Stomach (tissue), 9 donors: ENCODE results near the gene CLTB. TPM values are rescaled to one million over a fixed set of nuclear protein-coding genes. Genes with fewer than 3 reads are reported as not detected.

Experiments
- DNase-seq, 2 donors: peaks; one replicate each; pipeline versions ENCODE4 v3.0.0 to v3.0.0-alpha.2; 2013 to 2019
- H3K27ac ChIP-seq, 5 donors: fragments of 200-600 bp in 4 of 5; sonication (generic) in 4 of 5; one replicate each; pipeline ENCODE4 v1.5.1; 2013 to 2019; ENCODE audit warnings: mild to moderate bottlenecking in 1 of 5, moderate library complexity in 1 of 5
- H3K27me3 ChIP-seq, 3 donors: fragments of 200-600 bp; sonication (generic); one replicate each; pipeline ENCODE4 v1.5.1; 2017 to 2019; ENCODE audit warnings: mixed run types in 1 of 3
- H3K36me3 ChIP-seq, 4 donors: fragments of 200-600 bp; sonication (generic); 1 replicate in 3 of 4; 2 replicates in 1 of 4; pipeline ENCODE4 v1.5.1; 2016 to 2019
- H3K4me1 ChIP-seq, 4 donors: fragments of 200-600 bp; sonication (generic); one replicate each; pipeline ENCODE4 v1.5.1; 2016 to 2019
- H3K4me3 ChIP-seq, 4 donors: fragments of 200-600 bp; sonication (generic) in 3 of 4; one replicate each; pipeline ENCODE4 v1.5.1; 2016 to 2019; ENCODE audit warnings: mild to moderate bottlenecking in 1 of 4
- H3K9me3 ChIP-seq, 4 donors: fragments of 200-600 bp; sonication (generic); one replicate each; pipeline ENCODE4 v1.5.1; 2016 to 2019
- EP300 ChIP-seq: sonication (generic); formaldehyde crosslinking; IDR thresholded peaks from one replicate; pipeline ENCODE4 v1.6.1; 2017; ENCODE audit warnings: antibody characterized with exemption
- POLR2A ChIP-seq, 4 donors: fragments of 450-650 bp; IDR thresholded peaks; one replicate each; pipeline ENCODE4 v1.6.1; 2016; ENCODE audit warnings: antibody characterized with exemption in 4 of 4, control low read depth in 2 of 4, mild to moderate bottlenecking in 1 of 4, moderate library complexity in 1 of 4
- POLR2AphosphoS5 ChIP-seq, 3 donors: sonication (generic); formaldehyde crosslinking; IDR thresholded peaks; one replicate each; pipeline ENCODE4 v1.6.1; 2016; ENCODE audit warnings: antibody characterized with exemption in 3 of 3
- WGBS, 5 donors: extraction: QIAGEN DNeasy Blood & Tissue Kit in 3 of 5; methylation state at CpG; one replicate each; pipeline versions ENCODE4 v1.1.5 to v1.1.7; 2013 to 2018; 5-methylcytosine and 5-hydroxymethylcytosine counted together
- intact Hi-C: fragments of 100-400 bp; cut with DNase I; formaldehyde crosslinking; loops from one replicate; pipeline ENCODE4 v1.15.1; 2023; ENCODE audit warnings: low total_unique reads
- polyA plus RNA-seq, 3 donors: library from polyadenylated mRNA; stranded (reverse); fragments of 200-250 nt; gene quantifications; one replicate each; pipeline ENCODE4 v1.2.3, GENCODE V29; 2013
- total RNA-seq, 5 donors: library from RNA; depleted of rRNA; stranded (reverse); fragments of >200 nt; gene quantifications; one replicate each; pipeline versions ENCODE4 v1.1.0 to v1.2.3, GENCODE V29; 2014 to 2016
- TF ChIP-seq, protein P1 (sequence below), 7 experiments: fragments of 450-650 bp in 4 of 7; fragments of 200-600 bp in 3 of 7; sonication (generic) in 3 of 7; IDR thresholded peaks; one replicate each; pipeline ENCODE4 v1.5.1; 2016 to 2019; ENCODE audit warnings: antibody characterized with exemption in 7 of 7, control low read depth in 2 of 7, mild to moderate bottlenecking in 1 of 7
- donor health status: healthy with polysubstance abuse.
- donor health status: Bipolar disorder and iron deficiency.
- donor health status: healthy.

CLTB gene
- total and polyA plus RNA-seq, 8 donors: 81.9 to 427 (median 213) TPM

DNA sequence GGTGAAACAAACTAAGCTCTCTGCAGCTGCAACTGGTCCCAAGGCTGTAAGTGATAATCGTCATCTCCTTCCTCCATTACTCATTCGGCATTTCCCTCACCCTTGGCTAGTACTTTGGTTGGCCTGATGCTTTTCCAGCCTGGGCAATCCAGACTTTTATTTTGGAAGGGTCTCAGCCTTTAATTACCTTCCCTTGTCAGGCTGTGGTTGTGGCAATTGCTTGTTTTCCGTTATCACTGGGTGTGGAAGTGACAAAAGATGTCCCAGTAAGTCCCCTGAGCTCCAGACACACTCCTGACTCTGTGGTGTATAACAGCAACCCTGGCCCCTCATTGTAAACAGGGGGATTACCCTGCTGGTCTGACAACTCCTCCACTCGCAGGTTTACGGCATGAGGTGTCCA lies 25.6 kb upstream of the CLTB start:
- no peak overlapping the region for H3K27ac ChIP-seq
- DNase-seq: peak in 1 of 2 donors; percentile 23
- no peak overlapping the region for H3K4me3 ChIP-seq
- H3K9me3 ChIP-seq: no peaks in the 10 kb centered on the region
- WGBS, 5 donors: 13 to 30% (median 20%) methylated on average over 5 of the region's 5 CpGs
- peaks cover 4 to 10% (median 5%) of the 10 kb centered on the region in 4 donors for H3K4me1 ChIP-seq
- peaks cover 0 to 9% (median 0%) of the 10 kb centered on the region in 3 donors for H3K27me3 ChIP-seq
- H3K36me3 ChIP-seq: no peaks in the 10 kb centered on the region
- TF ChIP-seq, protein P1, sequence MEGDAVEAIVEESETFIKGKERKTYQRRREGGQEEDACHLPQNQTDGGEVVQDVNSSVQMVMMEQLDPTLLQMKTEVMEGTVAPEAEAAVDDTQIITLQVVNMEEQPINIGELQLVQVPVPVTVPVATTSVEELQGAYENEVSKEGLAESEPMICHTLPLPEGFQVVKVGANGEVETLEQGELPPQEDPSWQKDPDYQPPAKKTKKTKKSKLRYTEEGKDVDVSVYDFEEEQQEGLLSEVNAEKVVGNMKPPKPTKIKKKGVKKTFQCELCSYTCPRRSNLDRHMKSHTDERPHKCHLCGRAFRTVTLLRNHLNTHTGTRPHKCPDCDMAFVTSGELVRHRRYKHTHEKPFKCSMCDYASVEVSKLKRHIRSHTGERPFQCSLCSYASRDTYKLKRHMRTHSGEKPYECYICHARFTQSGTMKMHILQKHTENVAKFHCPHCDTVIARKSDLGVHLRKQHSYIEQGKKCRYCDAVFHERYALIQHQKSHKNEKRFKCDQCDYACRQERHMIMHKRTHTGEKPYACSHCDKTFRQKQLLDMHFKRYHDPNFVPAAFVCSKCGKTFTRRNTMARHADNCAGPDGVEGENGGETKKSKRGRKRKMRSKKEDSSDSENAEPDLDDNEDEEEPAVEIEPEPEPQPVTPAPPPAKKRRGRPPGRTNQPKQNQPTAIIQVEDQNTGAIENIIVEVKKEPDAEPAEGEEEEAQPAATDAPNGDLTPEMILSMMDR (IDR thresholded peaks at IDR 0.05): no peak
- TF ChIP-seq POLR2A (IDR thresholded peaks at IDR 0.05): no peak
- no peak for TF ChIP-seq EP300
- TF ChIP-seq POLR2AphosphoS5 (IDR thresholded peaks at IDR 0.05): no peak
- intact Hi-C loops: no loop called here

DNA sequence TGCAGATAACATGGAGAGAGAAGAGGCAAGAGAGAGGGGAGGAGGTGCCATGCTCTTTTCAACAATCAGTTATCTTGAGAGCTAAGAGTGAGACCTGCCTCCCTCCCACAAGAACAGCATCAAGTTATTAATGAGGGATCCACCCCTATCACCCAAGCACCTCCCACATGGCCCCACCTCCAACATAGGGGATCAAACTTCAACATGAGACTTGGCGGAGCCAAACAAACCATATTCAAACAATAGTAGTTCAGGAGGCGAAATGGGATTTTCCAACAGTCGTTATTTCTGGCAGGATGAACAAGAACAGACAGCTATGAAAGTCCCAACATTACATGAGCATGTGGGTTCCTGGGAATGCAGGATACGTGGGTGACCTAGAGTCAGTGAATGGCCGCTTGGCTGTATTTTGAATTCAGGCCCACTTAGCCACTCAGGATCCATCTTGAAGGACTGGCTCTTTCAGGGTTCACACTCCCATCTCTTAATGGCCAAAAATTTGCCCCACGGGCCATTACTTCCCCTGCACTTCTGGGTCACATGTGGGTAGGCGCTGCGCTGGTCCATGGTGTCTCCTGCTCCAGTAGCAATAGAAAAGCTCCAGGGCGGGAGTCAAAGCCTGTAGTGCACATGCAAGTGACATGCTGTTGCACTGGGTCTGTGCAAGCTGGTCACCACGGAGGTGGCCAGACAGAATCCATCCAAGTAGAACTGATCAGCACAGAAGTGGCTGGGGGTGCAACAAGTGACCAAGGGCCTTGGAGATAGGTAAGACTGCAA lies 24.8 kb upstream of the CLTB start:
- H3K27ac ChIP-seq: no peak overlapping the region
- TF ChIP-seq POLR2AphosphoS5 (IDR thresholded peaks at IDR 0.05) (no peak), POLR2A (IDR thresholded peaks at IDR 0.05) (no peak), EP300 (no peak)
- TF ChIP-seq, protein P1 (IDR thresholded peaks at IDR 0.05): no peak
- no peak overlapping the region for H3K4me3 ChIP-seq
- peak in 1 of 2 donors; percentile 23 for DNase-seq
- WGBS, 5 donors: 69 to 74% (median 72%) methylated on average over 10 of the region's 10 CpGs
- H3K36me3 ChIP-seq: no peaks in the 10 kb centered on the region
- peaks cover 0 to 9% (median 0%) of the 10 kb centered on the region in 3 donors for H3K27me3 ChIP-seq
- peaks cover 0 to 7% (median 0%) of the 10 kb centered on the region in 4 donors for H3K4me1 ChIP-seq
- intact Hi-C loops: no loop called here
- no peaks in the 10 kb centered on the region for H3K9me3 ChIP-seq

DNA sequence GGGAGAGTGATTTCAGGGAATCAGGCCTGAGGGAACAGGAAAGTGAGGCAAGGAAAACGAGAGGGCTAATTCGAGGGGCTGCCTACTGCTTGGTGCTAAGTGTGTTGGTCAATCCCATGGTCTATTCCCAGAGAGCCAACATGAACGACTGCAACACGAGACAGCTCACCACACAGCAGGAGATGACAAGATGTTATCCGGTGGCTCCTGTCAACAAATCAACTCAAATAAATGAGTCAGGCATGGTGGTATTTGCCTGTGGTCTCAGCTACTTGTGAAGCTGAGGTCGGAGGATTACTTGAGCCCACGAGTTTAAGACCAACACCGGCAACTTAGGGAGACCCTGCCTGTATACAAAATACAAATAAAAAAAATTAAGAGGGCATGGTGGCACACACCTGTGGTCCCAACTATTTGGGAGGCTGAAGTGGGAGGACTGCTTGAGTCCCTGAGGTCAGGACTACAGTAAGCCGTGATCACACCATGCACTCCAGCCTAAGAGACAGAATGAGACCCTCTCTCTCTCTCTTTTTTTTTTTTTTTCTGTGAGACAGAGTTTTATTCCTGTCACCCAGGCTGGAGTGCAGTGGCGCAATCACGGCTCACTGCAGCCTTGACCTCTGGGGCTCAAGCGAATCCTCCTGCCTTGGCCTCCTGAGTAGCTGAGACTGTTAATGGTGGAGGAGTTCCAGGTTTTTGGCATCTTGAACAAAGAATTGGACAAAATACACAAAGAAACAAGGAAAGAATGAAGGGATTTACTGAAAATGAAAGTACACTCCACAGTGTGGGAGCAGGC lies 22.8 kb upstream of the CLTB start:
- Histone ChIP-seq H3K27me3 (peaks cover 0 to 9% (median 0%) of the 10 kb centered on the region in 3 donors), H3K9me3 (no peaks in the 10 kb centered on the region), H3K4me1 (peaks cover 0 to 6% (median 0%) of the 10 kb centered on the region in 4 donors), H3K36me3 (no peaks in the 10 kb centered on the region), H3K27ac (no peak overlapping the region), H3K4me3 (no peak overlapping the region)
- DNase-seq: no peak
- TF ChIP-seq EP300: no peak
- TF ChIP-seq POLR2AphosphoS5 (IDR thresholded peaks at IDR 0.05): no peak
- TF ChIP-seq, protein P1 (IDR thresholded peaks at IDR 0.05): no peak
- no peak for TF ChIP-seq POLR2A (IDR thresholded peaks at IDR 0.05)
- intact Hi-C loops: no loop called here
- WGBS, 5 donors: 69 to 81% (median 73%) methylated on average over 12 of the region's 12 CpGs

DNA sequence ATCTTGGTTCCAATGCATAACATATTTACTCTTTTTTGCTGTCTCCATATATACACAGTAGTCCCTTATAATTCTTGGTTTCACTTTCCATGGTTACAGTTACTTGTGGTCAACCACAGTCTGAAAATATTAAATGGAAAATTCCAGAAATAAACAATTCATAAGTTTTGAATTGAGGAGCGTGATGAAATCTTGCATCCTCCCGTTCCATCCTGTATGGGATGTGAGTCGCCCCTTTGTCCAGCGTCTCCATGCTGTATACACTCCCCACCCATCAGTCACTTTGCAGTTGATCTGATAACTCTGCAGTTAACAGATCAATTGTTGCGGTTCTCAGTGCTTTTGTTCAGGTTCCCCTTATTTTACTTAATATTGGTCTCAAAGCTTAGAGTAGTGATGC lies 20.3 kb upstream of the CLTB start:
- TF ChIP-seq, protein P1 (IDR thresholded peaks at IDR 0.05): no peak
- TF ChIP-seq POLR2AphosphoS5 (IDR thresholded peaks at IDR 0.05): no peak
- intact Hi-C loops: no loop called here
- 18 to 30% (median 26%) methylated on average over 5 of the region's 5 CpGs for WGBS, 5 donors
- Histone ChIP-seq H3K4me3 (no peak overlapping the region), H3K9me3 (no peaks in the 10 kb centered on the region), H3K27ac (no peak overlapping the region), H3K36me3 (no peaks in the 10 kb centered on the region), H3K4me1 (peaks cover 0 to 6% (median 0%) of the 10 kb centered on the region in 4 donors), H3K27me3 (peaks cover 0 to 15% (median 0%) of the 10 kb centered on the region in 3 donors)
- DNase-seq: no peak
